ENCODE measurements around the gene OR2L5.

OR2L5 gene

DNA sequence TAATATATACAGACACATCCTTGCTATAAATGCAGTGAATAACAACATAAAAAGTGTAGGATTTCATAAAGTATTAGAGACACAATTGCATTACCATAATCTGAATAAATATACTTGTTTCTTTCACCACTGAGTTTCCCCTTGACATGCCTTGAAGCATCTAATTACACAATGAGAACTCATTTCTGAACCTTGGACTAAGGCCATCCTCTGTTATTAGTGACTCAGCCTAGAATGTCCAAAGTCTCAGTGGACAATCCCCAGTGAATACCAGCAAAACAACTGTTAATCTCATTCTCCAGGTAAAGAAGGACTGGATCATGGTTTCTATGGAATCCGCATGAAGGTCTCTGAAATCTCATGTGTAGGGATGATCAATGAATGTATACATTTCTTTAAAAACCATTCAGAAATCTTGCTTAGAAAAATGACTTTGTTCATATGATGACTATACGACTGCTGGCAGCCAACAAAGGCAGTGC, at the start of gene OR2L5:
TSS of gene OR2L5 (plus strand) at position 432 of the 482 bp plus-strand sequence. CDS start 8,288 bp downstream, outside the sequence.
- H3K4me3 ChIP-seq (ENCODE audit: low read depth, low read length) = no peak within 1 kb of the TSS
- TF ChIP-seq MYC (IDR thresholded peaks at IDR 0.05; ENCODE audit: low read depth, low read length) = no peak
- TF ChIP-seq, protein P1, sequence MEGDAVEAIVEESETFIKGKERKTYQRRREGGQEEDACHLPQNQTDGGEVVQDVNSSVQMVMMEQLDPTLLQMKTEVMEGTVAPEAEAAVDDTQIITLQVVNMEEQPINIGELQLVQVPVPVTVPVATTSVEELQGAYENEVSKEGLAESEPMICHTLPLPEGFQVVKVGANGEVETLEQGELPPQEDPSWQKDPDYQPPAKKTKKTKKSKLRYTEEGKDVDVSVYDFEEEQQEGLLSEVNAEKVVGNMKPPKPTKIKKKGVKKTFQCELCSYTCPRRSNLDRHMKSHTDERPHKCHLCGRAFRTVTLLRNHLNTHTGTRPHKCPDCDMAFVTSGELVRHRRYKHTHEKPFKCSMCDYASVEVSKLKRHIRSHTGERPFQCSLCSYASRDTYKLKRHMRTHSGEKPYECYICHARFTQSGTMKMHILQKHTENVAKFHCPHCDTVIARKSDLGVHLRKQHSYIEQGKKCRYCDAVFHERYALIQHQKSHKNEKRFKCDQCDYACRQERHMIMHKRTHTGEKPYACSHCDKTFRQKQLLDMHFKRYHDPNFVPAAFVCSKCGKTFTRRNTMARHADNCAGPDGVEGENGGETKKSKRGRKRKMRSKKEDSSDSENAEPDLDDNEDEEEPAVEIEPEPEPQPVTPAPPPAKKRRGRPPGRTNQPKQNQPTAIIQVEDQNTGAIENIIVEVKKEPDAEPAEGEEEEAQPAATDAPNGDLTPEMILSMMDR (IDR thresholded peaks at IDR 0.05; ENCODE audit: low read depth, low read length) = no peak
- no peak for TF ChIP-seq POLR2A (IDR thresholded peaks at IDR 0.05; ENCODE audit: extremely low read depth, insufficient read length)
- TF ChIP-seq, protein P2, sequence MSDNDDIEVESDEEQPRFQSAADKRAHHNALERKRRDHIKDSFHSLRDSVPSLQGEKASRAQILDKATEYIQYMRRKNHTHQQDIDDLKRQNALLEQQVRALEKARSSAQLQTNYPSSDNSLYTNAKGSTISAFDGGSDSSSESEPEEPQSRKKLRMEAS (IDR thresholded peaks at IDR 0.05; ENCODE audit: low read depth, low read length) = no peak

DNA sequence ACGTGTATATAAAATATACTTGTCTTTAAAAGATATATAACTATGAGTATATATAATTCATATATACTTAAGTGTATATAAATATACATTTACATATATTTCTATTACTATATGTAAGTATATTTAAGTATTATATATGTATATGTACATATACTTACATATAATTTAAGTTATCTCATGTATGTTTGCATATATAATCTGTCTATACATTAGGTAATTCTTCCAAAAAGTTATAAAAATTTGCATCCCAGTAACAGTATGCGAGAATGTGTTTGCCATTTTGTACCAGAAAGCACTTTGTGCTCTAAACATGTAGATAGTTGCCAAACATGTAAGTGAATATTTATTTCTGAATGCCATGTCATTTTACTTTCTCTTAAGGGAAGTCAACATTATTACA, 48.5 kb upstream of the OR2L5 start, which contains the start of gene OR2AK2:
TSS of gene OR2AK2 (plus strand) at position 301 of the 400 bp plus-strand sequence. CDS start 144 bp downstream, outside the sequence.
- no peak for DNase-seq (ENCODE audit: low read depth)
- no peak within 1 kb of the TSS for H3K4me3 ChIP-seq (ENCODE audit: low read depth, low read length)
- TF ChIP-seq MYC (IDR thresholded peaks at IDR 0.05; ENCODE audit: low read depth, low read length) = no peak
- TF ChIP-seq POLR2A (IDR thresholded peaks at IDR 0.05; ENCODE audit: extremely low read depth, insufficient read length) = no peak
- TF ChIP-seq, protein P2 (IDR thresholded peaks at IDR 0.05; ENCODE audit: low read depth, low read length) = no peak
- TF ChIP-seq, protein P1 (IDR thresholded peaks at IDR 0.05; ENCODE audit: low read depth, low read length) = no peak

More for the DNA sequence above, at the start of gene OR2L5:
- no peak for DNase-seq (ENCODE audit: low read depth)

DNA sequence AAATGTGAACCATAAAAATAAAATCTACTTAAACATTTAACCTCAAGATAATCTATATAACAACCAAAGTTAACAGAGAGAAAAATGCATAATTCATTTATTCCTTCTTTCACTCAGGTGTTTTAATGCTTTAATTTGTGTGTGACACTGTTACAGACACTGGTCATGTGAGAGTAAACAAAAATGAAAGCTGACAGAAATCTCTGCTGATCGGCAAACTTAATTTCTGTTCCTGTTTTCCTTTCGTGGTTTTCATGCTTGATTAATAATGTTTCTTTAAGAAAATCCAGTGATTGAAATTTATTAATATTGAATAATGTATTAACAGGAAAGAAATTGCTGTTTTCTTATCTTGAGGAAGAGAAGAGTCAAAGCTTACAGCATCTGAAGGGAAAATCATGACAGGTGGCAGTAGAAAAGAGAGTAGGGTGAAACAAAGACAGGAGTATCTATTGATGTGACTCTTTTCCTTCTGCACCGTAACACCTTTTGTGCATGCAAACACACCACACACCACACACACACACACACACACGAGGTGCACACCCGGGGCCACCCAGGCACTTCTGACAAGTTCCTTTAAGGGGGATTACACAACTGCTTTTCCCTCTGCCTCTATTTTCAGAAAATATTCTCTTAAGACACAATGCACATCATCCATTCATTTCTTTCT, 46.8 kb upstream of the OR2L5 start:
- TF ChIP-seq POLR2A (IDR thresholded peaks at IDR 0.05; ENCODE audit: extremely low read depth, insufficient read length) (no peak), MYC (IDR thresholded peaks at IDR 0.05; ENCODE audit: low read depth, low read length) (no peak)
- TF ChIP-seq, protein P1 (IDR thresholded peaks at IDR 0.05; ENCODE audit: low read depth, low read length) = no peak
- TF ChIP-seq, protein P2 (IDR thresholded peaks at IDR 0.05; ENCODE audit: low read depth, low read length) = no peak
- no peak for DNase-seq (ENCODE audit: low read depth)
- H3K4me3 ChIP-seq (ENCODE audit: low read depth, low read length) = no peak overlapping the region

DNA sequence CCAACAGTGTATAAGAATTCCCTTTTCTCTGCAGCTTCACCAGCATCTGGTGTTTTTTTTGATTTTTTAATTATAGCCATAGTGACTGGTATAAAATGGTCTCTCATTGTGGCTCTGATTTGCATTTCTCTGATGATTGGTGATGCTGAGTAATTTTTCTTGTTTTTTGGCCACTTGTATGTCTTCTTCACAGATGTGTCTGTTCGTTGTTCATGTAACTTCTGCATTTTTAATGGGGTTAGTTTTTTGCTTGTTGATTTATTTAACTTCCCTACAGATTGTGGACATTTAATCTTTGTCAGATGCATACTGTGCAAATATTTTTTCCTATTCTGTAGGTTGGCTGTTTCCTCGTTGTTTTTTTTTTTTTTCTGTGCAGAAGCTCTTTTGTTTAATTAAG, 20.5 kb upstream of the OR2L5 start:
- TF ChIP-seq, protein P2 (IDR thresholded peaks at IDR 0.05; ENCODE audit: low read depth, low read length) = no peak
- TF ChIP-seq, protein P1 (IDR thresholded peaks at IDR 0.05; ENCODE audit: low read depth, low read length) = no peak
- TF ChIP-seq POLR2A (IDR thresholded peaks at IDR 0.05; ENCODE audit: extremely low read depth, insufficient read length) = no peak
- no peak for TF ChIP-seq MYC (IDR thresholded peaks at IDR 0.05; ENCODE audit: low read depth, low read length)
- no peak for DNase-seq (ENCODE audit: low read depth)
- H3K4me3 ChIP-seq (ENCODE audit: low read depth, low read length) = no peak overlapping the region

DNA sequence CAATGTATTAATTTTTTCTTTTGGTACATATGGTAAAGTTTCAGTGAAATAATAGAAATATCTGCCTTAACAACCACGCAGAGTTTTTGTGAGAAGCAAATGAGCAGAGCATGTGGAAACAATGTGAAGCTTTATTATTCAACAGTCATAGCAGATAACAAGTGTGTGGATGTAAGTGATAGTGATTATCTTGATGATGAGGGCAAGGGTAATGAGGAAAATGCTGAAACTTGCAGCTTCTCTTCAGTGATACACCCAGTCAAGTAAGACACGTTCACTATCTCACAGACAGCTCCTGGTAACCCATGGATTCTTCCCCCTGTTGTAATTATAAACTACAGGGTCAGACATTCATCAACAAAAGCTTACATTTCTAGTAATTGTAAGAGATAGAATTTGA, 14.6 kb upstream of the OR2L5 start:
- no peak overlapping the region for H3K4me3 ChIP-seq (ENCODE audit: low read depth, low read length)
- TF ChIP-seq, protein P2 (IDR thresholded peaks at IDR 0.05; ENCODE audit: low read depth, low read length) = no peak
- TF ChIP-seq POLR2A (IDR thresholded peaks at IDR 0.05; ENCODE audit: extremely low read depth, insufficient read length) (no peak), MYC (IDR thresholded peaks at IDR 0.05; ENCODE audit: low read depth, low read length) (no peak)
- TF ChIP-seq, protein P1 (IDR thresholded peaks at IDR 0.05; ENCODE audit: low read depth, low read length) = no peak
- DNase-seq (ENCODE audit: low read depth) = no peak

Measured in NB4 (cell line).